Activated CD8-positive, alpha-beta T cell treated with anti-CD3 and anti-CD28 coated beads for 36 hours (primary cell): ENCODE measurements around the gene CADPS. TPM values are rescaled to one million over a fixed set of nuclear protein-coding genes. Genes with fewer than 3 reads are reported as not detected.

Experiments used
- ATAC-seq: fragments of 200-7000 bp; cut with Tn5 transposase; one replicate; pipeline ENCODE4 v1.10.0; 2021; ENCODE audit warnings: mild to moderate bottlenecking, moderate library complexity
- CTCF ChIA-PET: fragments of 350-600 bp; sonication (Branson Sonifier 250); formaldehyde crosslinking; loops from one replicate; lab custom pipeline; 2021; ENCODE audit warnings: antibody characterized with exemption; lab: Charles Lee
- POLR2A ChIA-PET: fragments of 350-600 bp; sonication (Branson Sonifier 250); formaldehyde crosslinking; loops from one replicate; lab custom pipeline; 2021; ENCODE audit warnings: antibody characterized with exemption; lab: Charles Lee
- DNase-seq: peaks from one replicate; pipeline ENCODE4 v3.0.0-alpha.2; 2020
- H3K27ac Mint-ChIP-seq: one replicate; pipeline ENCODE4 v1.8.0; 2021; ENCODE audit warnings: mild to moderate bottlenecking, mixed read lengths
- H3K27me3 Mint-ChIP-seq: one replicate; pipeline ENCODE4 v1.8.0; 2021; ENCODE audit warnings: mixed read lengths
- H3K36me3 Mint-ChIP-seq: one replicate; pipeline ENCODE4 v1.8.0; 2021; ENCODE audit warnings: low read depth, mixed read lengths
- H3K4me1 Mint-ChIP-seq: one replicate; pipeline ENCODE4 v1.8.0; 2021; ENCODE audit warnings: low read depth, mixed read lengths
- H3K4me3 Mint-ChIP-seq: one replicate; pipeline ENCODE4 v1.8.0; 2021; ENCODE audit warnings: mild to moderate bottlenecking, moderate library complexity, mixed read lengths
- H3K9me3 Mint-ChIP-seq: one replicate; pipeline ENCODE4 v1.8.0; 2021; ENCODE audit warnings: mixed read lengths
- intact Hi-C: fragments of 100-400 bp; cut with micrococcal nuclease; formaldehyde crosslinking; loops from one replicate; pipeline ENCODE4 v1.10.0; 2022
- total RNA-seq, 2 experiments: library from RNA; stranded (reverse); gene quantifications; one replicate each; pipeline ENCODE4 v1.2.3, GENCODE V29; 2021
- TF ChIP-seq, protein P1 (sequence below): fragments of 200-600 bp; IDR thresholded peaks from one replicate; pipeline ENCODE4 v1.8.0; 2022; ENCODE audit warnings: antibody characterized with exemption, mild to moderate bottlenecking

The CADPS gene
- total RNA-seq, 2 experiments from 2014 or later, result not detected

DNA sequence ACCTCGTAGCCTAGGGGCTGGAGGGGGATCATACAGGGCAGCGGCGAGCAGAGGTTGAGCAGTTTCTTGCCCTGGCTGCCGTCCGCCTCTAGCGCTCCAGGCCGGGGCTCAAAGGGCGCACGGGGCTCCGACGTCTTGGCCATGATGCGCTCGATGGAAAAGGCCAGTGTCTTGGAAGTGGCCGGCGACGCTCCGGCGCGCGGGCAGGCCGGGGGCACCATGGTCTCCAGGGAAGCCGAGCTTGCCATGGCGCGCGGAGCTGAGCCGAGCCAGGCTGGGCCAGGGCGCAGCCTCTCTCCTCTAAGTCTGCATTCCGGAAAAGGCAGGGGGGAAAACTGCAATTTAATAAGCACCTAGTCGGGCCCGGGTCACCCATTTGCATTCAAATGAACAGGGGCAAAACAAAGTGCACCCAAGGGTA lies 502.6 kb downstream of the CADPS start:
- ChIA-PET POLR2A (no interaction called here), CTCF (no interaction called here)
- intact Hi-C loops, result no loop called here
- H3K9me3 Mint-ChIP-seq, result no peaks in the 10 kb centered on the region
- peaks cover 89% of the 10 kb centered on the region for H3K27me3 Mint-ChIP-seq
- H3K27ac Mint-ChIP-seq, result no peak overlapping the region
- H3K4me1 Mint-ChIP-seq, result peaks cover 7% of the 10 kb centered on the region
- DNase-seq (no peak), ATAC-seq (no peak)
- no peak overlapping the region for H3K4me3 Mint-ChIP-seq
- H3K36me3 Mint-ChIP-seq, result peaks cover 1% of the 10 kb centered on the region
- TF ChIP-seq, protein P1, sequence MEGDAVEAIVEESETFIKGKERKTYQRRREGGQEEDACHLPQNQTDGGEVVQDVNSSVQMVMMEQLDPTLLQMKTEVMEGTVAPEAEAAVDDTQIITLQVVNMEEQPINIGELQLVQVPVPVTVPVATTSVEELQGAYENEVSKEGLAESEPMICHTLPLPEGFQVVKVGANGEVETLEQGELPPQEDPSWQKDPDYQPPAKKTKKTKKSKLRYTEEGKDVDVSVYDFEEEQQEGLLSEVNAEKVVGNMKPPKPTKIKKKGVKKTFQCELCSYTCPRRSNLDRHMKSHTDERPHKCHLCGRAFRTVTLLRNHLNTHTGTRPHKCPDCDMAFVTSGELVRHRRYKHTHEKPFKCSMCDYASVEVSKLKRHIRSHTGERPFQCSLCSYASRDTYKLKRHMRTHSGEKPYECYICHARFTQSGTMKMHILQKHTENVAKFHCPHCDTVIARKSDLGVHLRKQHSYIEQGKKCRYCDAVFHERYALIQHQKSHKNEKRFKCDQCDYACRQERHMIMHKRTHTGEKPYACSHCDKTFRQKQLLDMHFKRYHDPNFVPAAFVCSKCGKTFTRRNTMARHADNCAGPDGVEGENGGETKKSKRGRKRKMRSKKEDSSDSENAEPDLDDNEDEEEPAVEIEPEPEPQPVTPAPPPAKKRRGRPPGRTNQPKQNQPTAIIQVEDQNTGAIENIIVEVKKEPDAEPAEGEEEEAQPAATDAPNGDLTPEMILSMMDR, result no peak

DNA sequence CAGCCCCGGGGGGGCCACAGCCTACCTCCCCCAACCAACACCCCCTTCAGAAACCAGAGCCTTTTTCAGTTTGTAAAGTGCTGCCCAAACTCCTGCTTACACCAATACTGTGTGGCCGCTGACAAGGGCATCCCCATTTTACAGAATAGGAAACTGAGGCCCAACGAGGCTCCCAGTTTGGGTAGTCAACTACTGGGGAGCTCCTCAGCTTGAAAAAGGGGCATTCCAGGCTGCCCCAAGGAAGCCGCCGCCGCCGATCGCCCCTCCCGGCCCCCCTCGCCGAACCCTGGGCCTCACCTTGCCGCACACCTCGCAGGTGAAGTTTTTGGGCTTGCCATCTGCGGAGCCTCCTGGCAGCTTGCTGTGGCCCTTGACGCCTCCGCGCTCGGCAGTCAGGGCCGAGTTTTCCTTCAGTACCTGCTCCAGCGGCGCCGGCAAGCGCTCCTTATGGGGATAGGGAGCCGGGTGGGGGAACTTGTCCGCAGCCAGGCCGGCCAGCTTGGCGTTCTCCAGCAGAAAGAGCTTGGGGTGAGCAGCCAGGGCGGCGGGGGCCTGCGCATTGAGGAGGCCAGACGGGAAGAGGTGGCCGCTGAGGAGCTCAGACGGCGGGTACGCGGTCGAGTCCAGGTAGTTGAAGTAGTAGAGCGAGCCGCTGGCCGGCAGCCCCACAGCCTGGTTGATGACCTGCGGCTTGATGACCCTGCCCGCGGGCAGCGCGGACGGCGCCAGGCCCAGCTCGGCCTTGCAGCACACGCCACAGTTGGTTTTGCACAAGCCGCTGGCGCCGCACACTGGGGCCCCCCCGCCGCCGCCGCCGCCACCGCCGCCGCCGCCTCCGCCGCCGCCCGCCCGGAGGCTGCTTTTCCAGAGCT lies 503.3 kb downstream of the CADPS start:
- H3K9me3 Mint-ChIP-seq, result no peaks in the 10 kb centered on the region
- ATAC-seq (no peak), DNase-seq (no peak)
- H3K36me3 Mint-ChIP-seq, result peaks cover 1% of the 10 kb centered on the region
- CTCF ChIA-PET, result no interaction called here
- POLR2A ChIA-PET, result no interaction called here
- peaks cover 89% of the 10 kb centered on the region for H3K27me3 Mint-ChIP-seq
- no peak overlapping the region for H3K27ac Mint-ChIP-seq
- intact Hi-C loops, result no loop called here
- H3K4me3 Mint-ChIP-seq, result no peak overlapping the region
- H3K4me1 Mint-ChIP-seq, result peaks cover 7% of the 10 kb centered on the region
- TF ChIP-seq, protein P1, result no peak

DNA sequence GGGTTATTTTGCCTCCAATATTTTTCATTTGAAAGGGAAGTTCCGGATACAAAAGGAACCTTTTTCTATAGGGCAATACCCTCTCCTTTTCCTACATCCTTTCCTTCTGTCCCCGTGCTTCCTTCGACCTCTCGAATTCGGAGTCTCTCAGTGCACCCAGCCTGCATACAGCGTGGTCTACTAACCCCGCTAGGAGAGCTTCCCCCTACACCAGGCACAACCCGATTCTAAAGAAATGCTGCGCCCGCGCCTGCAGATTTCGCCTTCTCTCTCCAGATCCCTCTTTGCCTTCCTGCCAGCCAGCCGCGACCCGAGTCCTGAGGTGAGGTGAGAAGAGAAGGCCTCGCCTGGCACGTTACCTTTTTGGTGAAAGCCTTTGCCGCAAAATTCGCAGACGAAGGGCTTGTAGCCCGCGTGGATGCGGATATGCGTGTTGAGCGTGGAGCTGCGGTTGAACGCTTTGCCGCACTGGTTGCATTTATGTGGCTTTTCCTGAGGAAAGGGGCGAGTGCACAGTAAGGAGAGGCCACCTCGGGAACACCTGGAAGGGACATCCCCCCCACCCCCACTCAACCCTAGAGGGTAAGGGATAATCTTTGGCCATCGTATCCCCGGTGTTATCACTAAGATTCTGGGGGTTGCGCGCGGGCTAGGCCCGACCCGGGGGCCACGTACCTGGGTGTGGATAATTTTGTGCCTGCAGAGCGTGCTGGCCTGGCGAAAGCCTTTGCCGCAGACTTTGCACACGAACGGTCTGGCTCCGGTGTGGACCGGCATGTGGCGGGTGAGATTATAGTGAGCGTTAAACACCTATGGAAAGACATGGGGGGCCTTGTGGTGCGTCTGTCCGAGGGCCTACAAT lies 504.1 kb downstream of the CADPS start:
- ATAC-seq, result no peak
- H3K27me3 Mint-ChIP-seq, result peaks cover 87% of the 10 kb centered on the region
- intact Hi-C loops, result no loop called here
- ChIA-PET CTCF (no interaction called here), POLR2A (no interaction called here)
- H3K4me1 Mint-ChIP-seq, result peaks cover 7% of the 10 kb centered on the region
- H3K36me3 Mint-ChIP-seq, result peaks cover 1% of the 10 kb centered on the region
- TF ChIP-seq, protein P1, result no peak
- no peak for DNase-seq
- no peak overlapping the region for H3K4me3 Mint-ChIP-seq
- H3K27ac Mint-ChIP-seq, result no peak overlapping the region
- no peaks in the 10 kb centered on the region for H3K9me3 Mint-ChIP-seq

DNA sequence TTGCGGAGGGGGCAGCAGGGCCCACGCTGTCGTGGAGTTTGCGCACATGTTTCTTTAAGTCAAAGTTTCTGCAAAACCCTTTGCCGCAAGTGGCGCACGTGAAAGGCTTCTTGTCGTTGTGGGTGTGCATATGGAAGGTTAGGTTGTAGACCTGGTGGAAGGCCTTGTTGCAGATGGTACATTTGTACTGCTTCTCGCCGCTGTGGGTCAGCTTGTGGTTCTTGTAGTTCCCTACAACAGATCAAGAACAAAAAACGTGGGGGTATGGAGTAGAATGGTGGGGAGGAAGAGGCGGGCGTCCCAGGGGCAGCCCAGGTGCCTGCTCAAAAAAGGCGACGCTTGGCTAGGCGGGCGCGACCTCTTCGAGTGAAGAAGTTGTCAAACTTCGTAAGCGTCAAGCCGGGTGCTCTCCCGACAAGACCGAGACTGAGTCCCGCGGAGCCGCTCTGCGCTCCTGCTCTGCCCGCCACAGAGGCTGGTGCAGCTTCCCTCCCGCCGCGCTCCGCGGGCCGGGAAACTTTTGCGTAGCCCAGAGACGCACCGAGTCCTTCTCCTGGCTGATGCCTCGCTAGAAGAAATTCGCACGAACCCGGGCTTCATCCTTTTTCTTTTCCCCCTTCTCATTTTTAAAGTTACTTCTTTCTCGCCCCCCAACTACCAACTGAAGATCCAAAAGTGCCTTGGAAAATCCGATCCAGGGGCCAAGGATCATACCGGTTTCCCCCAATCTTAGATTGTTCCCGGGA lies 504.9 kb downstream of the CADPS start:
- intact Hi-C loops, result no loop called here
- Mint-ChIP-seq H3K27me3 (peaks cover 87% of the 10 kb centered on the region), H3K4me3 (no peak overlapping the region), H3K4me1 (peaks cover 7% of the 10 kb centered on the region), H3K9me3 (no peaks in the 10 kb centered on the region), H3K36me3 (peaks cover 3% of the 10 kb centered on the region), H3K27ac (no peak overlapping the region)
- ChIA-PET CTCF (no interaction called here), POLR2A (no interaction called here)
- DNase-seq, result no peak
- no peak for ATAC-seq
- TF ChIP-seq, protein P1, result no peak
